Activated naive CD8-positive, alpha-beta T cell treated with anti-CD3 and anti-CD28 coated beads, Interleukin-2, amount 10 ng/mL, durations not matched to agents 7 days and 5 days (primary cell): Measurements from ENCODE around the gene ANKRD34B. TPM values are rescaled to one million over a fixed set of nuclear protein-coding genes. Genes with fewer than 3 reads are reported as not detected.

Source experiments
- ATAC-seq: fragments of 150-1000 bp; cut with Tn5 transposase; one replicate; pipeline ENCODE4 v1.10.0; 2021; ENCODE audit warnings: low read depth, moderate library complexity
- POLR2A ChIA-PET: fragments of 350-600 bp; sonication (Branson Sonifier 250); formaldehyde crosslinking; loops from one replicate; lab custom pipeline; 2021; ENCODE audit warnings: antibody characterized with exemption; lab: Charles Lee
- DNase-seq: peaks from one replicate; pipeline ENCODE4 v3.0.0; 2021
- H3K27ac Mint-ChIP-seq: one replicate; pipeline ENCODE4 v1.8.0; 2022; ENCODE audit warnings: mild to moderate bottlenecking, mixed read lengths
- H3K27me3 Mint-ChIP-seq: one replicate; pipeline ENCODE4 v1.8.0; 2022; ENCODE audit warnings: mild to moderate bottlenecking, moderate library complexity, mixed read lengths
- H3K36me3 Mint-ChIP-seq: one replicate; pipeline ENCODE4 v1.8.0; 2021; ENCODE audit warnings: mild to moderate bottlenecking, mixed read lengths
- H3K4me1 Mint-ChIP-seq: one replicate; pipeline ENCODE4 v1.8.0; 2021; ENCODE audit warnings: mixed read lengths
- H3K4me3 Mint-ChIP-seq: one replicate; pipeline ENCODE4 v1.8.0; 2022; ENCODE audit warnings: mild to moderate bottlenecking, moderate library complexity, mixed read lengths
- H3K9me3 Mint-ChIP-seq: one replicate; pipeline ENCODE4 v1.8.0; 2021; ENCODE audit warnings: mixed read lengths
- total RNA-seq, 2 experiments: library from RNA; stranded (reverse); gene quantifications; one replicate each; pipeline ENCODE4 v1.2.3, GENCODE V29; 2021

Gene ANKRD34B
- total RNA-seq, 2 experiments from 2014 or later: not detected

- Mint-ChIP-seq H3K4me1 (no peaks in the 10 kb centered on the region), H3K27me3 (peaks cover 51% of the 10 kb centered on the region), H3K27ac (no peak overlapping the region), H3K36me3 (no peaks in the 10 kb centered on the region), H3K9me3 (peaks cover 2% of the 10 kb centered on the region), H3K4me3 (no peak overlapping the region)
- POLR2A ChIA-PET: no interaction called here
- no peak for DNase-seq
- ATAC-seq: no peak
These were observed 15.0 kb downstream of the ANKRD34B start for GRCh38 chr5:80555099-80555498.

DNA sequence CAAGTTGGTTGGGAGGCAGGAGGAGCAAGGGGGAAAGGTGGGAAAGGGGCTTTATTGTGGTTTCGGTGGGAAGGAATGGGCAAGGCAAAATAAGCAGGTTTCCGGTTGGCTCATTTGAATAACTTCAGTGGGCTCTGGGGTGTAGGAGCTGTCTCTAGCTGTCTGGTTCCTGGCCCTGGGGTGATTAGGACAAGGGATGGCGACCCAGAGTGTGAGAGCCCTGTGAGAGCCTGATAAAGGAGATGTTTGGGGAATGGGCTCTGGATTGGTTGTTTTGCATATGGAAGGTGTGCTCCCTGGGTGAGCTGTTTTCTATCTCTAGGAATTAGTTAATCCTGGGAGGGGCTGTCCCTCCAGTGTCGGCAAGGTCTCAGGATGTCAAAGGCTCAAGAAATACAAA is 15.4 kb downstream of the ANKRD34B start:
- ATAC-seq (no peak), DNase-seq (no peak)
- no peak overlapping the region for H3K27ac Mint-ChIP-seq
- peaks cover 55% of the 10 kb centered on the region for H3K27me3 Mint-ChIP-seq
- no peaks in the 10 kb centered on the region for H3K36me3 Mint-ChIP-seq
- POLR2A ChIA-PET: no interaction called here
- no peaks in the 10 kb centered on the region for H3K4me1 Mint-ChIP-seq
- no peak overlapping the region for H3K4me3 Mint-ChIP-seq
- peaks cover 2% of the 10 kb centered on the region for H3K9me3 Mint-ChIP-seq

DNA sequence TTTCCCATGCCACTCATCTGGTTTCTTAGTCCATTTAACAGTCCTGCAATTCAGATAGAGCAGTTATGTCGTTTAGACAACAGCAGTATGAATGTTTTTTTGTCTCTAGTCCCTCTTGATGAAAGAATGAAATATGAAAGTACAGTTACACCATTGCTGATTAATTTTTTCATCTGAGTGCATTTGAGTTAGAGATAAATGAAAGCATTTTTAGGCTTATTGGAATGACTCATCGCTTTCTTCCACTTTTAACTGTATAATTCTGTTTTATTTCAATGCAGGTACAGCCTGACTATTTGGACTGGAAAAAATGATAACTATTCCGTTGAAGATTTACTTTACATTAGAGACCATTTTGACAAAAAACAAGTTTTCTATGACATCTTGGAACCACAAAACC is 28.7 kb downstream of the ANKRD34B start:
- peaks cover 6% of the 10 kb centered on the region for H3K27me3 Mint-ChIP-seq
- H3K36me3 Mint-ChIP-seq: no peaks in the 10 kb centered on the region
- DNase-seq (no peak), ATAC-seq (no peak)
- H3K4me3 Mint-ChIP-seq: no peak overlapping the region
- H3K4me1 Mint-ChIP-seq: no peaks in the 10 kb centered on the region
- H3K9me3 Mint-ChIP-seq: peaks cover 1% of the 10 kb centered on the region
- no peak overlapping the region for H3K27ac Mint-ChIP-seq
- POLR2A ChIA-PET: no interaction called here

DNA sequence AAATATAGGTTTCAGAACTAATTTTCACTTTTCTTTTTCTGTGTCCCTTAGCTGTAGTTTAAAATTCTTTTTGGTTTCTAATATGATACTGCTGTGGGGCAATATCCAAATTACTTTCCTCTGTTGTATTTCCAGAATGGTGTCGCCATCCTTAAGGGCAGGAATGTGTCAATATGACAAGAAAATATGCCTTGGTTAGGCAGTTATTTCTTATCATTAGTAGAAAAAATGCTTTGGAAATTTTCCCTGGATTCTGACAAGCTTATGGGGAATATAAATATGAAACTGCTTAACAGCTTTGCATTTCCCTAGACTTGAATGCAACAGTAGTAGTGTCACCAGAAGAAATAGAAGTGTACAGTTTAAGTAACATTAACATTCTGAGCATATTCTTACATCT is 29.4 kb downstream of the ANKRD34B start:
- POLR2A ChIA-PET: no interaction called here
- DNase-seq (no peak), ATAC-seq (no peak)
- Mint-ChIP-seq H3K27me3 (peaks cover 8% of the 10 kb centered on the region), H3K9me3 (peaks cover 1% of the 10 kb centered on the region), H3K4me1 (no peaks in the 10 kb centered on the region), H3K27ac (no peak overlapping the region), H3K4me3 (no peak overlapping the region), H3K36me3 (no peaks in the 10 kb centered on the region)

DNA sequence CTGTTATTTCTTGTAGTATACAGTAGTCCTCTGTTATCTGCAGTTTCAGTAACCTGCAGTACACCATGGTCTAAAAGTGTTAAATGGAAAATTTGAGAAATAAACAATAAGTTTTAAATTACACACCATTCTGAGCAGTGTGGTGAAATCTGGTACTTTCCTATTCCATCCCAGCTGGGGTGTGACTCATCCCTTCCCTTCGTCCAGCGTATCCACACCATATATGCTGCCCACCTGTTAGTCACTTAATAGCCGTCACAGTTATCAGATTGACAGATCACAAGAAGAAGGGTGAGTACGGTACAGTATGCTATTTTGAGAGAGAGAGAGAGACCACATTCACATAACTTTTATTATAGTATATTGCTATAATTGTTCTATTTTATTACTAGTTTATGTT is 53.3 kb downstream of the ANKRD34B start:
- ATAC-seq (no peak), DNase-seq (no peak)
- no peak overlapping the region for H3K27ac Mint-ChIP-seq
- POLR2A ChIA-PET: no interaction called here
- H3K4me1 Mint-ChIP-seq: no peaks in the 10 kb centered on the region
- peaks cover 5% of the 10 kb centered on the region for H3K27me3 Mint-ChIP-seq
- H3K36me3 Mint-ChIP-seq: no peaks in the 10 kb centered on the region
- H3K9me3 Mint-ChIP-seq: no peaks in the 10 kb centered on the region
- H3K4me3 Mint-ChIP-seq: no peak overlapping the region

- POLR2A ChIA-PET: no interaction called here
- no peaks in the 10 kb centered on the region for H3K4me1 Mint-ChIP-seq
- no peak overlapping the region for H3K27ac Mint-ChIP-seq
- H3K36me3 Mint-ChIP-seq: no peaks in the 10 kb centered on the region
- no peaks in the 10 kb centered on the region for H3K9me3 Mint-ChIP-seq
- ATAC-seq (no peak), DNase-seq (no peak)
- no peak overlapping the region for H3K4me3 Mint-ChIP-seq
- H3K27me3 Mint-ChIP-seq: peaks cover 5% of the 10 kb centered on the region
These were observed 60.7 kb downstream of the ANKRD34B start for GRCh38 chr5:80509362-80509761.

GRCh38 chr5:80508844-80509243 is 61.2 kb downstream of the ANKRD34B start:
- Mint-ChIP-seq H3K27ac (no peak overlapping the region), H3K27me3 (peaks cover 5% of the 10 kb centered on the region), H3K9me3 (no peaks in the 10 kb centered on the region), H3K4me1 (no peaks in the 10 kb centered on the region), H3K4me3 (no peak overlapping the region), H3K36me3 (no peaks in the 10 kb centered on the region)
- no peak for DNase-seq
- POLR2A ChIA-PET: no interaction called here
- ATAC-seq: no peak

- no peak overlapping the region for H3K27ac Mint-ChIP-seq
- H3K4me1 Mint-ChIP-seq: peaks cover 2% of the 10 kb centered on the region
- POLR2A ChIA-PET: no interaction called here
- H3K9me3 Mint-ChIP-seq: no peaks in the 10 kb centered on the region
- no peak overlapping the region for H3K4me3 Mint-ChIP-seq
- DNase-seq (no peak), ATAC-seq (no peak)
- peaks cover 2% of the 10 kb centered on the region for H3K27me3 Mint-ChIP-seq
- no peaks in the 10 kb centered on the region for H3K36me3 Mint-ChIP-seq
These were observed 62.4 kb downstream of the ANKRD34B start for GRCh38 chr5:80507663-80508062.

Other genes starting within 250 kb of the ANKRD34B start
- gene ZFYVE16, start 162.2 kb downstream of the ANKRD34B start, total RNA-seq: 10 to 100 TPM; 17.4 to 20.8 TPM
- 1 to 10 TPM in 1 of 2 experiments, not detected in 1; 1.0 TPM for gene FAM151B, start 82.2 kb downstream of the ANKRD34B start, total RNA-seq
- 10 to 100 TPM; 18.1 to 18.6 TPM for gene MSH3, start 84.4 kb upstream of the ANKRD34B start, total RNA-seq
- 10 to 100 TPM; 63.6 to 67.4 TPM for gene DHFR, start 84.7 kb upstream of the ANKRD34B start, total RNA-seq